ENCODE measurements around the gene RNASE2. TPM values are rescaled to one million over a fixed set of nuclear protein-coding genes. Genes with fewer than 3 reads are reported as not detected.

RNASE2 gene
- total RNA-seq, 1 donor from 2014 or later = not detected

DNA sequence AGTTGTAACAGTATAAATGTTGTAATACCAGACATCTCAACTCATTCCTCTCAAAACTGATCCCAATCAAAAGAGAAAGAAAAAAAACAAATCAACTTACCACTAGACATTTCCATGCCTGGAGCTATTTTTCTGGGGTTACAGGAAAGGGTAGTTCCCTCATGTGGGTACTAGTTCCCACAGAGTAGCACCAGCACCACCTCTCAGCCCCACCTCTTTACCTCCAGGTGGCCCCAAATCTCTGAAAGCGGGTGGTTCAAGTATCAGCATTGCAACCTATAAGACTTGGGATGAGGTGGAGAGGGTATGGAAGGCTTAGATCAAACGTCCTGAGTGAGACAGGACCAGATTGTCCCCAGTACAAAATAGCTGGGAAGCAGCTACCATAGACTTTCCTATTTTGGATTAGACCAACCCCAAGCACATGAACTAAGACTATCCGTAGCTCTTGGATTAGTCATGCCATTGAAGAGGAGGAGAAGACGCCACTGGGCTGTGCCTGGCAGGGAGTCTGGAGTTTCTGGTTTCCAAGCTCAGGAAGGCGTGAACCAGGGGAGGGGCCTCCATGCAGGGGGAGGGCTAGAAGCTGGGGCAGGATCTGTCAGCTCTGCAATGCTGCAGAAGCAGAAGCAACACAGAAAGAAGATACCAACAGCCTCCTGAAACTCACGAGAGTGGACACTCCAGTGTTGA lies 43.5 kb downstream of the RNASE2 start, which contains the start of gene SLC39A2:
Gene SLC39A2 (plus strand): TSS at position 620 of the 693 bp plus-strand sequence. CDS start 154 bp downstream, outside the sequence.
- no peak within 1 kb of the TSS for H3K4me3 ChIP-seq (ENCODE audit: low read depth, low read length)
- TF ChIP-seq CTCF (conservative IDR thresholded peaks at IDR 0.05; ENCODE audit: low read depth, low read length) = no peak
- no peak for DNase-seq (ENCODE audit: low read depth)

- no peak for DNase-seq (ENCODE audit: low read depth)
- no peak overlapping the region for H3K4me3 ChIP-seq (ENCODE audit: low read depth, low read length)
- no peak for TF ChIP-seq CTCF (conservative IDR thresholded peaks at IDR 0.05; ENCODE audit: low read depth, low read length)
These were observed 44.3 kb downstream of the RNASE2 start for GRCh38 chr14:20999591-20999990.

DNA sequence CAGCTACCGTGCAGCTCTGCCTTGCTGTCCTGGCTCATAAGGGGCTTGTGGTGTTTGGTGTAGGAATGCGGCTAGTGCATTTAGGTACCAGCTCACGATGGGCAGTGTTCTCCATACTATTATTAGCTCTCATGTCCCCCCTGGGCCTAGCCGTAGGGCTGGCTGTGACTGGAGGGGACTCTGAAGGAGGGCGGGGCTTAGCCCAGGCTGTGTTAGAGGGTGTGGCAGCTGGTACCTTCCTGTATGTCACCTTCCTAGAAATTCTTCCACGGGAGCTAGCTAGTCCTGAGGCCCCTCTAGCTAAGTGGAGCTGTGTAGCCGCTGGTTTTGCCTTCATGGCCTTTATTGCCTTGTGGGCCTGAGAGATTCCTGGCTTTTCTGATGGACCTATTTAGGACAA lies 45.9 kb downstream of the RNASE2 start:
- no peak for DNase-seq (ENCODE audit: low read depth)
- no peak for TF ChIP-seq CTCF (conservative IDR thresholded peaks at IDR 0.05; ENCODE audit: low read depth, low read length)

DNA sequence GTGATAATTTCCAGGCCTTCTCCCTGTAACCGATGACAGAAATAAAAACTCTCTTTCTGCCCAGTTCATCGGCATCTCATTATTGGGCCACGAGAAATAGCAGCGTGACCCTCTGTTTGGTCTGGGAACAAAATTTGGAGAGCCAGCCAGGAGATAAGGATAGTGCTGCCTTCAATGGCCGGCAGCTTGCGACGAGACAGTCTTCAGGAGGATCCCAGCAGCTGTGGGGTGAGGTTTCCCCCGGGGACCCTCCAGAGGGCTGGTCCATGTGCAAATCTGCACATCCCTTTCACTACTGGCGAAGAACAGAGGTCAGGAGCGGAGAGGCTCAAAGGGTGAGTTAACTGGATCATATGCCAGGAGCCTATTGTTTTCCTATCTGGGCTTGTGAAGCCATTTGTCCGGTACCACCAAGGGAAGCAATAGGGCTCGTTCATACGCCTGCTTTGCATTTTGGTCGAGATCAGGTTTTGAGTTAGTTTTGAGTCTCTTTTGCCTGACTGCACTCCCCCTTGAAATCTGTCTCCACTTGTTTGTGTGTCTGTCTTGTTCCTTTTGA lies 48.6 kb downstream of the RNASE2 start:
- H3K4me3 ChIP-seq (ENCODE audit: low read depth, low read length) = no peak overlapping the region
- DNase-seq (ENCODE audit: low read depth) = no peak
- no peak for TF ChIP-seq CTCF (conservative IDR thresholded peaks at IDR 0.05; ENCODE audit: low read depth, low read length)

More for the DNA sequence above, 45.9 kb downstream of the RNASE2 start:
- H3K4me3 ChIP-seq (ENCODE audit: low read depth, low read length) = no peak overlapping the region

Other genes with a start within 250 kb of the RNASE2 start
- not detected in 2 replicates for gene EDDM3A, start 209.6 kb upstream of the RNASE2 start, total RNA-seq
- gene EDDM3B, start 187.1 kb upstream of the RNASE2 start, total RNA-seq = not detected in 2 replicates
- 0.14 and 0.81 TPM in 2 replicates for gene RNASE6, start 174.2 kb upstream of the RNASE2 start, total RNA-seq
- 0.40 TPM in 1 of 2 replicates, not detected in the other for gene RNASE1, start 152.6 kb upstream of the RNASE2 start, total RNA-seq
- gene RNASE3, start 64.1 kb upstream of the RNASE2 start, total RNA-seq = not detected in 2 replicates
- gene METTL17, start 34.5 kb downstream of the RNASE2 start, total RNA-seq = 63.5 and 118 TPM in 2 replicates
- not detected in 2 replicates for gene SLC39A2, start 43.8 kb downstream of the RNASE2 start, total RNA-seq
- 6.7 and 16.0 TPM in 2 replicates for gene NDRG2, start 69.6 kb downstream of the RNASE2 start, total RNA-seq
- gene TPPP2, start 74.7 kb downstream of the RNASE2 start, total RNA-seq = not detected in 2 replicates
- not detected in 2 replicates for gene RNASE13, start 79.3 kb downstream of the RNASE2 start, total RNA-seq
- 0.86 TPM in 1 of 2 replicates, not detected in the other for gene RNASE7, start 86.9 kb downstream of the RNASE2 start, total RNA-seq
- gene RNASE8, start 102.3 kb downstream of the RNASE2 start, total RNA-seq = not detected in 2 replicates
- gene ARHGEF40, start 114.8 kb downstream of the RNASE2 start, total RNA-seq = 24.2 and 42.7 TPM in 2 replicates
- gene ZNF219, start 143.2 kb downstream of the RNASE2 start, total RNA-seq = 11.2 and 18.6 TPM in 2 replicates
- gene TMEM253, start 145.6 kb downstream of the RNASE2 start, total RNA-seq = 0.43 TPM in 1 of 2 replicates, not detected in the other
- not detected in 2 replicates for gene OR5AU1, start 200.6 kb downstream of the RNASE2 start, total RNA-seq

Measured in epithelial cell of proximal tubule (primary cell).